Natural killer cell treated with Interleukin-12 subunit alpha and Interleukin-12 subunit beta and Interleukin-15 and Interleukin-18, amount 100 ng/mL, for 72 hours (primary cell): ENCODE results near the gene TMEM175. TPM values are rescaled to one million over a fixed set of nuclear protein-coding genes. Genes with fewer than 3 reads are reported as not detected.

Source experiments
- ATAC-seq, 2 donors: fragments of 150-1000 bp; cut with Tn5 transposase in 1 of 2; sonication (Bioruptor Pico), chemical (Tn5 transposase) in 1 of 2; 2 replicates each; pipeline ENCODE4 v1.10.0; 2021
- DNase-seq: peaks from one replicate; pipeline ENCODE4 v3.0.0; 2022; ENCODE audit warnings: low spot score
- H3K27ac Mint-ChIP-seq, 2 donors: 1 replicate in 1 of 2; 2 replicates in 1 of 2; pipeline ENCODE4 v1.8.0; 2022; ENCODE audit warnings: mixed read lengths in 2 of 2, mild to moderate bottlenecking in 1 of 2, moderate library complexity in 1 of 2
- H3K27me3 Mint-ChIP-seq, 2 donors: 1 replicate in 1 of 2; 2 replicates in 1 of 2; pipeline ENCODE4 v1.8.0; 2022; ENCODE audit warnings: mixed read lengths in 2 of 2
- H3K36me3 Mint-ChIP-seq: one replicate; pipeline ENCODE4 v1.8.0; 2022; ENCODE audit warnings: mixed read lengths
- H3K4me1 Mint-ChIP-seq, 2 donors: 1 replicate in 1 of 2; 2 replicates in 1 of 2; pipeline ENCODE4 v1.8.0; 2022; ENCODE audit warnings: low read depth in 2 of 2, mixed read lengths in 2 of 2, mild to moderate bottlenecking in 1 of 2
- H3K4me3 Mint-ChIP-seq: one replicate; pipeline ENCODE4 v1.8.0; 2022; ENCODE audit warnings: mixed read lengths
- H3K9me3 Mint-ChIP-seq: 2 replicates; pipeline ENCODE4 v1.8.0; 2022; ENCODE audit warnings: mixed read lengths
- total RNA-seq, 2 donors: library from RNA; stranded (reverse); gene quantifications; one replicate each; pipeline ENCODE4 v1.2.3, GENCODE V29; 2022

TMEM175 gene
- total RNA-seq, 2 donors from 2014 or later = 26.5 to 29.2 TPM

DNA sequence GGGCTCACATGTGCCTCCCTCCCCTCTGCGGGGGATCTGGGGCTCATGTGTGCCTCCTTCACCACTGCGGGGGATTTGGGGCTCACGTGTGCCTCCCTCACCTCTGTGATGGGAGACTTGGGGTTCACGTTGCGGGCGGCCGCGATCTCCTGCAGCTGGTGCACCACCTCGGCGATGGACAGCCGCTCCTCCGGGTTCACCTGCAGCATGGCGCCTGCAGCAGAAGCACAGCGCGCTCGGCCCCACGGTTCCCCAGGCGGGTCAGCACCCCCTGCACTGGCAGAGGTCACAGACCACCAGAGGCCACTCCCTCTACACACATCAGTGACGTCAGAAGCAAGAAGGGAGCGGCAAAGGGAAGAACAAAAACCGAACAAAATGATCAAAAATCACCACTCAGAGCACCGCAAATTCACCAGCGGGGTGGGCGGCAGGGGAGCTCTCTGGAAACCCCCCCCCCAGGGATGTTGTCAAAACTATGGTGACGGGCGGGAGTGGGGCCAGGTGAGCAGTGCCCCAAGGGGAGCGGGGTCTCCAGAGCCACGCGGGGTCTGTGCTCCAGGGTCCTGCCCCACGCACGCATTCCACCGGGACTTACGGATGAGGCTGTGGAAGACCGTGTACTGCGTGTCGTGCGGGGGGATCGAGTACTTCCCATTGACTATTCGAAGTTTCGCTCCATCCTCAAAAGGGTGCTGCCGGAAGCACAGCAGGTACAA lies 38.8 kb upstream of the TMEM175 start:
- H3K27me3 Mint-ChIP-seq = no peaks in the 10 kb centered on the region
- H3K9me3 Mint-ChIP-seq = no peaks in the 10 kb centered on the region
- ATAC-seq (no peak), DNase-seq (no peak)
- H3K4me1 Mint-ChIP-seq = peaks cover 0 to 7% of the 10 kb centered on the region in 2 donors
- H3K4me3 Mint-ChIP-seq = no peak overlapping the region
- no peak overlapping the region for H3K27ac Mint-ChIP-seq
- H3K36me3 Mint-ChIP-seq = no peaks in the 10 kb centered on the region

DNA sequence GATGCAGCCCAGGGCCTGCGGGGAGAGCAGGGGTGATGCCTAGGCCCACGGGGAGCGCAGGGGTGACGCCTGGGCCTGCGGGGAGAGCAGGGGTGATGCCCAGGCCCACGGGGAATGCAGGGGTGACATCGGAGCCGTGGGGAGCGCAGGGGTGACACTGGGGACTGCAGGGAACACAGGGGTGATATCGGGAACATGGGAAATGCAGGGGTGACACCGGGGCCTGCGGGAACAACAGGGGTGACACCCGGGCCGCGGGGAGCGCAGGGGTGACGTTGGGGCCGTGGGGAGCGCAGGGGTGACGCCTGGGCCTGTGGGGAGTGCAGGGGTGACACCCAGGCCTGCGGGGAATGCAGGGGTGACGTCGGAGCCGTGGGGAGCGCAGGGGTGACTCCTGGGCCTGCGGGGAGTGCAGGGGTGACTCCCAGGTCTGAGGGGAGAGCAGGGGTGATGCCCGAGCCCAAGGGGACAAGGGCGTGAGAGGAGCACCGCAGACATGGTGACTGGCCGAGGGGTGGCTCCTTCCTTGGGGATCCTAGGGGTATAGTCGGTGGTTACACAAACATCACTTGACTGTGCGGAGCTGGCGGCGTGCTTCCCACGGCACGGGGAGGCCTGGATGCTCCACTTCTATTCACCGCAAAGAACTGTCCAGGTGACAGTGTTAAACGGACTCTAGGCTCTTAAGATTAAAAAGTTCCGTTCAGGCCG lies 38.1 kb upstream of the TMEM175 start:
- no peaks in the 10 kb centered on the region for H3K36me3 Mint-ChIP-seq
- peaks cover 3 to 10% of the 10 kb centered on the region in 2 donors for H3K4me1 Mint-ChIP-seq
- no peak overlapping the region for H3K4me3 Mint-ChIP-seq
- DNase-seq = no peak
- no peaks in the 10 kb centered on the region for H3K27me3 Mint-ChIP-seq
- H3K9me3 Mint-ChIP-seq = no peaks in the 10 kb centered on the region
- ATAC-seq = no peak
- no peak overlapping the region for H3K27ac Mint-ChIP-seq

DNA sequence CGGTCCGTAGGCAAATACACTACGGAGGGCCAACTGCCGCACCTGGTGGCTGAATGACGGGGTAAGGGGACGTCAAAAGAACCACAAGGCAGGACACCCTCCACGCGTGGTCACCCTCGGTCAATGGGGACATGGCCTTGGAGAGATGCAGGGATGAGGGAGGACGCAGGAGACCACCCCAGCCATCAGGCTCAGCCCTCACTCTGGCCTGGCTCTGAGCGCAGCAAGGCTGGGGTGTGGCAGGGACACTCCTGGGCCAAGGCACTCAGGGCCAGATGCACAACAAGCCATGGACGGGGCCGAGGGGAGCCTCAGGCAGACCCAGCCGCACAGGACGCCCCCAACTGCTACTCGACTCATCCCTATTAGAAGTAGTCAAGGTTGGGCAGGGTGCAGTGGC lies 36.7 kb upstream of the TMEM175 start:
- no peak for ATAC-seq
- Mint-ChIP-seq H3K4me3 (no peak overlapping the region), H3K27ac (no peak overlapping the region), H3K4me1 (peaks cover 10 to 20% of the 10 kb centered on the region in 2 donors), H3K9me3 (no peaks in the 10 kb centered on the region), H3K27me3 (no peaks in the 10 kb centered on the region), H3K36me3 (no peaks in the 10 kb centered on the region)
- DNase-seq = no peak

DNA sequence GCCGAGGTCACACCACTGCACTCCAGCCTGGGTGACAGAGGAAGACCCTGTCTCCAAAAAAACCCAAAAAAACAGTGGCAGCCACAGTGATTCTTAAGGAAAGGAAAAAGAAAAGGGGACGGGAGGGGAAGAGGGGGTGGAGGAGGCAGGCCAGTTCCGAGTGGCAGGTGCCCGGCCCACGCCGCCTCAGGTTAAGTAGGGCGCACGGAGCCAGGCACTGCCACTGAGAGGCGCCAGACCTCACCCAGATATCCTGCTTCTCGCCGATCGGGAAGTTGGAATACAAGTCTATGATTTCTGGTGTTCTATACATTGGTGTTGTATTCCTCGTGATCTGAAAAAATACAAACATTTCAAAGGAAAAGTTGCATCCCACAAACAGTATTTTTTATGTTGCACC lies 36.0 kb upstream of the TMEM175 start:
- no peaks in the 10 kb centered on the region for H3K9me3 Mint-ChIP-seq
- ATAC-seq (no peak), DNase-seq (no peak)
- peaks cover 10 to 25% of the 10 kb centered on the region in 2 donors for H3K4me1 Mint-ChIP-seq
- H3K4me3 Mint-ChIP-seq = no peak overlapping the region
- no peak overlapping the region for H3K27ac Mint-ChIP-seq
- no peaks in the 10 kb centered on the region for H3K27me3 Mint-ChIP-seq
- no peaks in the 10 kb centered on the region for H3K36me3 Mint-ChIP-seq

DNA sequence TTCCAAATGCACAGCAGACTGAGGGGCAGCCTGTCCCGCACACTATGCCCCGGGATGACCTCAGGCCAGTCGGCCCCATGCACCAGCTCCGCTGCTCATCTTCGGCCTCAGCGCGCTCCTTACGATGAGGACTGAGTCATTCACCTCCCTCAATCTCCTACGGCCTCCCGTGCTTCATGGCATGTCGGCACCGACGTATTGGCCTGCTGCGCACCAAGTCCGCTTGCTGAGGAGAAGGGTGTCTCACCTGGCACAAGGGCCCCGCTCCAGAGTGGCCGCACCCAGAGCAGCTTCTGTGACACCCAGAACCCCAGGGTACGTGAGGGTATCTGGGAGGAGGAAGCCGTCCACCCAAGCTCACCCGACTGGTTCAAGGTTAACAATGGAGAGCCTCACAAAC lies 35.6 kb upstream of the TMEM175 start:
- no peak overlapping the region for H3K27ac Mint-ChIP-seq
- no peak for DNase-seq
- H3K9me3 Mint-ChIP-seq = no peaks in the 10 kb centered on the region
- ATAC-seq = no peak
- H3K4me1 Mint-ChIP-seq = peaks cover 10 to 25% of the 10 kb centered on the region in 2 donors
- no peak overlapping the region for H3K4me3 Mint-ChIP-seq
- H3K36me3 Mint-ChIP-seq = no peaks in the 10 kb centered on the region
- H3K27me3 Mint-ChIP-seq = no peaks in the 10 kb centered on the region

DNA sequence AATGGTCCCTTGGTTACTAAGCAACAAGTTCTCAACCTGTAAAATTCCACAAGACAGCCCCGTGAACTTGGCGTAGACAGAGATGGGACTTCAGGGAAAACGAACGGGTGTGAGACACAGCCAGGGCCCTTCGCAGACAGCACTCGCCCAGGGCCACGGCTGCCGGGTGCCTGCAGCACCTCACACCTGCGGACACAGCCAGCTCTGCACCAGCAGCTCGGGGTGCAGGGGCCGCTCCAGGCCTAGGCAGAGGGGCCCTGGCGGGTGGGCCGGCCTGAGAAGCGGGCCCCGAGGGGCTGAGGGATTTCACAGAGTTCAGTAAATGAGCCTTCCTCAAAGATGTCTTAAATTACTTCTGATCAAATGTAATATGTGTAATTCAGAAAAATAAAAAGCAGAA lies 34.1 kb upstream of the TMEM175 start:
- Mint-ChIP-seq H3K4me1 (peaks cover 17 to 28% of the 10 kb centered on the region in 2 donors), H3K27ac (no peak overlapping the region), H3K27me3 (no peaks in the 10 kb centered on the region), H3K36me3 (no peaks in the 10 kb centered on the region), H3K9me3 (no peaks in the 10 kb centered on the region), H3K4me3 (no peak overlapping the region)
- no peak for ATAC-seq
- DNase-seq = no peak

DNA sequence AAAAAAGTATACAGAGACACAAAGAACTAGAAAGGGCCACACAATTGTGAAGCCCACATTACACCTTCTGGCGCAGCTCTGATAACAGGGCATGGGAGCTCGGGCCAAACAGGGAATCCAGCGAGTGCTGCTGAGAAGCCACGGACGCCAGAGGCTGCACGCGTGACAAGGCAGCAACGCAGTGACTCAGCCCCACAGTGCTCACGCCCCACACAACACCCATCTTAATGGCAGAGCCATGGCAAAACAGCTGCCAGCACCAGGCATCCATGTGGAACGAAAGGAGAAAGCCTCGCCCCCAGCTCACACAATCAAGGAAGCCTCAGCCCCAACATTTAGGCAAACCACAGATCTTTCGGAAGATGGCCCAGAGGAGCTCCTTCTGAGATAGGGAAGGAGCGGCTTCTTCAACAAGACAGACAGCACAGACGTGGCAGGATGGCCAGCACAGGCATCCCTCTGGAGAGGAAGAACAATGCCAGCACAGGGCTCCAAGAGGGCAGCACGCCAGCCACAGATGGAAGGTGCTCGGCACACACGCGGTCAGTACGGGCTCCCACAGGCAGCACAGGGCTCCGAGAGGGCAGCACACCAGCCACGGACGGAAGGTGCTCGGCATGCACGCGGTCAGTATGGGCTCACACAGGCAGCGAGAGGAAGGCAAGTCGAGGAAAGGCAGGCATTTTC lies 33.2 kb upstream of the TMEM175 start:
- H3K27me3 Mint-ChIP-seq = no peaks in the 10 kb centered on the region
- H3K4me3 Mint-ChIP-seq = no peak overlapping the region
- no peaks in the 10 kb centered on the region for H3K36me3 Mint-ChIP-seq
- peaks cover 18 to 26% of the 10 kb centered on the region in 2 donors for H3K4me1 Mint-ChIP-seq
- no peaks in the 10 kb centered on the region for H3K9me3 Mint-ChIP-seq
- no peak for DNase-seq
- peak in 1 of 2 donors; percentile 6 for ATAC-seq
- H3K27ac Mint-ChIP-seq = no peak overlapping the region

DNA sequence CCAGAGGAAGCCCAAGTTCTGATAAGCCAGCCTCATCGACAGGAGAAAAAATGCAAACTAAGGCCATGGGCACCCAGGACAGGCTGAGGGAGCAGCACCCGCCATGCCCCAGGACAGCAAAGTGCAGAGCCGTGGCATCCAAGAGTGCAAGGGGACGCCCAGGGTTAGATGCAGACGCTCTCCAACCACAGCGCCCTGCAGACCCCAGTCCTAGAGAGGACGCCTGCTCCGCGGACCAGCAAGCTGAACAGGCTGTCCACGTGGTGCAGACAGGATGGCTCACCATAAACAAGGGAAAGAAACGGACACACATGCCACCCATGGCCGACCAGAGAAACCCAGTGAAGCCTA lies 32.7 kb upstream of the TMEM175 start:
- Mint-ChIP-seq H3K4me1 (peaks cover 18 to 26% of the 10 kb centered on the region in 2 donors), H3K27ac (no peak overlapping the region), H3K4me3 (no peak overlapping the region), H3K27me3 (no peaks in the 10 kb centered on the region), H3K9me3 (no peaks in the 10 kb centered on the region), H3K36me3 (no peaks in the 10 kb centered on the region)
- no peak for DNase-seq
- peak in 1 of 2 donors; percentile 19 for ATAC-seq

DNA sequence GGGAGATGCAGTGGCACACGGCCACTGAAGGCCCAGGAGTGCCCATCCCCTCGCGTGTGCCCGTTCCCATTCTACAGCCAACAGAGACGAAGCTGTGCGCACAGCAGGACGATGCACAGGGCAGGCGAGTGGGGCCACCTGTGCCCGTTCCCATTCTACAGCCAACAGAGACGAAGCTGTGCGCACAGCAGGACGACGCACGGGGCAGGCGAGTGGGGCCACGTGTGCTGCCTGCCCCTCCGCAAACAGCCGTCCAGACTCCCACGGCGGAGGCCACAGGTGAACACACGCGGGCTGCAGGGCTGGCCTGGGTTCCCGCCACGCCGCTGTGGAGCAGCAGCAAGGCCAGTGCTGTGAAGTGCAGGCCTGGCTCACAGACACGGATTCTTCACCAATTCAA lies 32.2 kb upstream of the TMEM175 start:
- ATAC-seq = no peak
- Mint-ChIP-seq H3K27ac (no peak overlapping the region), H3K36me3 (no peaks in the 10 kb centered on the region), H3K27me3 (no peaks in the 10 kb centered on the region), H3K4me1 (peaks cover 18 to 28% of the 10 kb centered on the region in 2 donors), H3K9me3 (no peaks in the 10 kb centered on the region), H3K4me3 (no peak overlapping the region)
- DNase-seq = no peak

DNA sequence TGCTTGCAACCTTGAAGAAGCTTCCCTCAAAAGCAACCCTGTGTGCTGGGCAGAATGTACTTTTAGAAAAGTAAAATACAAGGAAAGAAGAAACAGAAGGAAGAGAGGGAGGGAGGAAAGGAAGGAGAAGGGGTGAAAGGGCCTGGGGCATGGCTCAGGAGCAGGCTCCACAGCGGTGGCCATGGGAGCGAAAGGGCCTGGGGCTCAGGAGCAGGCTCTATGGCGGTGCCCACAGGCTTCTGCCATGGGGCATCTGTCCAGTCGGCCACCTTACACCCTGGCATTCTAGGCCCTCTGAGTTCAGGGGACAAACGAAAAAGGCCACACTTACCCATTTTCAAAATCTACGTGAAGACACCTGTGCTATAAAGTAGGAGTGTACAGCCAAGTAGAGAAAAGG lies 31.5 kb upstream of the TMEM175 start:
- Mint-ChIP-seq H3K36me3 (no peaks in the 10 kb centered on the region), H3K27me3 (no peaks in the 10 kb centered on the region), H3K4me3 (no peak overlapping the region), H3K9me3 (no peaks in the 10 kb centered on the region), H3K4me1 (peaks cover 18 to 30% of the 10 kb centered on the region in 2 donors), H3K27ac (no peak overlapping the region)
- DNase-seq (no peak), ATAC-seq (no peak)

DNA sequence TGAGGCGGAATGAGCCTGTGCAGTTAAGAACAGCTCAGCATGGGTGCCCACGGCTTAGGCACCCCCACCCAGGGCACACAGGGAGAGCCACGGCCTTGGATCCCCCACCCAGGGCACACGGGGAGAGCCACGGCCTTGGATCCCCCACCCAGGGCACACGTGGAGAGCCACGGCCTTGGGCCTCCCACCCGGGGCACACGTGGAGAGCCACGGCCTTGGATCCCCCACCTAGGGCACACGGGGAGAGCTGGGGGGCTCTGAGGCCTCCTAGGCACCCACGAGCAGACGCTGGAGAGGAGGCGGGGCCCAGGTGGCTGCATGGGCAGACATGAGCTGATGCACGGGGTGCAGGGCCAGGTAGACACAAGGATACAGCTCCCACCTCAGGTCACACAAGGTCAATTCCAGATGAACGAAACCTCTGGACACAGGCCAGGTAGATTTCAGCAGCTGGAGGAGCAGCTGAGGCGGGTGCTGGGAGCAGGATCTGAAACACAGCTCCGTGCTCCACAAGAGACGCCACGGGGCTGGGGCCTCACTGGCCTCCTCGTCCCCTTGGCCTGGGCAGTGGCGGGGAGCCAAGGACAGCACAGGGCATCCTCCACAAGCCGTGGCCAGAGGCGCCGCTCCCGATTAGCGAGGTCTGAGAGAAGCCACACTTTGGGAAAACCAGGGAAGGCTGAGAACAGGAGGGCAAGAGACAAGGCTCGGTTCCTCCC lies 30.9 kb upstream of the TMEM175 start:
- Mint-ChIP-seq H3K36me3 (no peaks in the 10 kb centered on the region), H3K4me3 (no peak overlapping the region), H3K27me3 (no peaks in the 10 kb centered on the region), H3K4me1 (peaks cover 18 to 31% of the 10 kb centered on the region in 2 donors), H3K9me3 (no peaks in the 10 kb centered on the region), H3K27ac (no peak overlapping the region)
- ATAC-seq (no peak), DNase-seq (no peak)

DNA sequence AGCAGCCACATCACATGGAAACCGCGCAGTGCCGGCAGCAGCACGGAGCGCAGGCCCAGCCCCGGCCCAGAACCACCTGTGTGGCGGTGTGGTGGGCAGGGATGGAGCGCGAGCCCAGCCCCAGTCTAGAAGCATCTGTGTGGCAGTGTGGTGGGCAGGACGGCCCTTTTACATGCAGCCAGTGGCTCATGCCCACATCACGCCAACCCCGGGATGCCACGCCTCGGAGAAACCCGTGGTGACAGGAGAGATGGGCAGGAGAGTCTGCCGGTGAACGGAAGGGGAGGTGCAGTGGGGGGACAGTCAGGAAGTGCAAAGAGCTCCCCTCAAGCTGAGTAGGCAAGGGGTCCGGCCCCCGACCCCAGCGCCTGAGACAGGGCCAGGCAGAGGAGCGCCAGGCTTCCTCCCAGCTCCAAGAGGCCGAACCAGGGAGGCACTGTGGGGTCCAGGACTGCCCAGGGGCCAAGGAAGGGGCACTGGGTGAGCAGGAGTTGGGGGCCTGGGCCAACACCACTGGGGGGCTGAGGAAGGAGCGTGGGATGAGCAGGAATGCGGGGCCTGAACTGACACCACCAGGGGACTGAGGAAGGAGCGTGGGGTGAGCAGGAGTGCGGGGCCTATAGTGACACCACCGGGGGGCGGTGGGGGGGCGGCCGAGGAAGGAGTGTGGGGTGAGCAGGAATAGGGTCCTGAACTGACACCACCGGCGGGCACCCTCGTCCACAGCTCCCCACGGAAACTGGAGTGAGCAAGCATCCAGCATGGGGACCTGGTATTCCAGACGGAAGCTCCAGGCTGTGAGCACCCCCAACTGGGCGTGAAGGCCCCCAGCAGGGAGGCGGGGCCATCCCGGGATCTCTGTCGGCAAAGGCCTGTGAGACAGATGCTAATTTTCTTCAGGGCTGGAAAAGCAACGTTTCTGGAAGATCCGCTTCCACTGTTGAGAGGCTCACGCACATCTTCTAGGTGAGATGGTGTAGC lies 28.9 kb upstream of the TMEM175 start:
- Mint-ChIP-seq H3K36me3 (no peaks in the 10 kb centered on the region), H3K9me3 (no peaks in the 10 kb centered on the region)

More for the DNA sequence above, 28.9 kb upstream of the TMEM175 start:
- no peak for DNase-seq
- no peak overlapping the region for H3K27ac Mint-ChIP-seq
- H3K4me1 Mint-ChIP-seq = peaks cover 18 to 30% of the 10 kb centered on the region in 2 donors
- ATAC-seq = no peak
- no peak overlapping the region for H3K4me3 Mint-ChIP-seq
- H3K27me3 Mint-ChIP-seq = no peaks in the 10 kb centered on the region
